ENCODE data around the gene CDKN2B. TPM values are rescaled to one million over a fixed set of nuclear protein-coding genes. Genes with fewer than 3 reads are reported as not detected.

CDKN2B gene
- total and polyA plus RNA-seq, 2 of the 13 experiments (the other 11 are each of a cell fraction or from before 2014, with no cell fraction given): 1.4 to 1.5 TPM

DNA sequence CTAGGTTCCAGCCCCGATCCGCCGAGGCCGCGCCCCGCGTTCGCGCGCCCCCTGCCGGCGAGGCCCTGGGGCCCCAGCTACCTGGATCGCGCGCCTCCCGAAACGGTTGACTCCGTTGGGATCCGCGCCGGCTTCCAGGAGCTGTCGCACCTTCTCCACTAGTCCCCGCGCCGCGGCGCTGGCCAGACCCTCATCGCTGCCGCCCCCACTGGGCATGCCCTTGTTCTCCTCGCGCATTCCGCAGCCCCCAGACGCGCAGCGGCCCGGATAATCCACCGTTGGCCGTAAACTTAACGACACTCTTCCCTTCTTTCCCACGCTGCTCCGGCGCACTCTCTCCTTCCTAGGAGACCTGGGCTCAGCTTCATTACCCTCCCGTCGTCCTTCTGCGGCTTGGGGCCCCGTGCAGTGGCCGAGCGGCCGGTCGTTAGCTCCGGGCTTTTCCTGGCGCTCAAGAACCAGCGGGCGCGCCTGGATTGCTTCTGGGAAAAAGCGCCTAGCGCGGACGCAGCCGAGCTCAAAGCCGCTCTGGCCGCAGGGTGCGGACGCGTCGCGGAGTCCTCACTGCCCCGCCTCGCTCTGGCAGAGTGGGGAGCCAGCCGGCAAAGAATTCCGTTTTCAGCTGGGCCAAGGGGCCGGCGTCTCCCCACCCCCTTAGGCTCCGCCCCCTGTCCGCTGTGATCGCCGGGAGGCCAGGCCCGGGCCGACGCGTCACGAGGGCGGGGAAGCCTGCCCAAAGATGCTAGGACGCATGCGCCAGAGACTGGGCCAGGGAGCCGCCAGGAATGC is at the start of gene CDKN2B (continued):
- TF ChIP-seq ZBTB7A (CRISPR knock-in tag; IDR thresholded peaks at IDR 0.05) (no peak), ZBTB42 (CRISPR knock-in tag; IDR thresholded peaks at IDR 0.05) (no peak), ZNF430 (CRISPR knock-in tag; IDR thresholded peaks at IDR 0.05) (peak; percentile 61; the same call in 1 of the 2 replicates), ATF1 (CRISPR knock-in tag; IDR thresholded peaks at IDR 0.05) (no peak), CBX5 (CRISPR knock-in tag; IDR thresholded peaks at IDR 0.05; ENCODE audit: borderline replicate concordance) (no peak; the same call in 1 of the 2 replicates), YEATS4 (CRISPR knock-in tag; IDR thresholded peaks at IDR 0.05; ENCODE audit: borderline replicate concordance) (peak; percentile 79), ZC3H13 (CRISPR knock-in tag; IDR thresholded peaks at IDR 0.05) (no peak), ZNF124 (CRISPR knock-in tag; IDR thresholded peaks at IDR 0.05) (0 out of 2 replicates have a peak, but pooled peaks have one; percentile 40), YY1 (IDR thresholded peaks at IDR 0.05; ENCODE audit: insufficient read depth, insufficient replicate concordance, low read depth, low read length) (peak; percentile 57), RXRA (CRISPR knock-in tag; IDR thresholded peaks at IDR 0.05) (peak; percentile 35; the same call in 1 of the 2 replicates), SMARCE1 (IDR thresholded peaks at IDR 0.05; ENCODE audit: borderline replicate concordance) (no peak), ZNF703 (CRISPR knock-in tag; IDR thresholded peaks at IDR 0.05; ENCODE audit: borderline replicate concordance) (no peak), ZNF713 (CRISPR knock-in tag; IDR thresholded peaks at IDR 0.05) (no peak), SP140L (CRISPR knock-in tag; IDR thresholded peaks at IDR 0.05; ENCODE audit: borderline replicate concordance) (no peak), MED1 (CRISPR knock-in tag; IDR thresholded peaks at IDR 0.05) (peak; percentile 21; the same call in 1 of the 2 replicates), KDM2A (CRISPR knock-in tag; IDR thresholded peaks at IDR 0.05; ENCODE audit: borderline replicate concordance, low read depth) (peak; percentile 92)
- TF ChIP-seq, protein P1, sequence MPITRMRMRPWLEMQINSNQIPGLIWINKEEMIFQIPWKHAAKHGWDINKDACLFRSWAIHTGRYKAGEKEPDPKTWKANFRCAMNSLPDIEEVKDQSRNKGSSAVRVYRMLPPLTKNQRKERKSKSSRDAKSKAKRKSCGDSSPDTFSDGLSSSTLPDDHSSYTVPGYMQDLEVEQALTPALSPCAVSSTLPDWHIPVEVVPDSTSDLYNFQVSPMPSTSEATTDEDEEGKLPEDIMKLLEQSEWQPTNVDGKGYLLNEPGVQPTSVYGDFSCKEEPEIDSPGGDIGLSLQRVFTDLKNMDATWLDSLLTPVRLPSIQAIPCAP (CRISPR knock-in tag; IDR thresholded peaks at IDR 0.05; ENCODE audit: low read depth): no peak
- TF ChIP-seq, protein P2, sequence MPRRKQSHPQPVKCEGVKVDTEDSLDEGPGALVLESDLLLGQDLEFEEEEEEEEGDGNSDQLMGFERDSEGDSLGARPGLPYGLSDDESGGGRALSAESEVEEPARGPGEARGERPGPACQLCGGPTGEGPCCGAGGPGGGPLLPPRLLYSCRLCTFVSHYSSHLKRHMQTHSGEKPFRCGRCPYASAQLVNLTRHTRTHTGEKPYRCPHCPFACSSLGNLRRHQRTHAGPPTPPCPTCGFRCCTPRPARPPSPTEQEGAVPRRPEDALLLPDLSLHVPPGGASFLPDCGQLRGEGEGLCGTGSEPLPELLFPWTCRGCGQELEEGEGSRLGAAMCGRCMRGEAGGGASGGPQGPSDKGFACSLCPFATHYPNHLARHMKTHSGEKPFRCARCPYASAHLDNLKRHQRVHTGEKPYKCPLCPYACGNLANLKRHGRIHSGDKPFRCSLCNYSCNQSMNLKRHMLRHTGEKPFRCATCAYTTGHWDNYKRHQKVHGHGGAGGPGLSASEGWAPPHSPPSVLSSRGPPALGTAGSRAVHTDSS (CRISPR knock-in tag; conservative IDR thresholded peaks at IDR 0.05): no peak
- TF ChIP-seq, protein P3, sequence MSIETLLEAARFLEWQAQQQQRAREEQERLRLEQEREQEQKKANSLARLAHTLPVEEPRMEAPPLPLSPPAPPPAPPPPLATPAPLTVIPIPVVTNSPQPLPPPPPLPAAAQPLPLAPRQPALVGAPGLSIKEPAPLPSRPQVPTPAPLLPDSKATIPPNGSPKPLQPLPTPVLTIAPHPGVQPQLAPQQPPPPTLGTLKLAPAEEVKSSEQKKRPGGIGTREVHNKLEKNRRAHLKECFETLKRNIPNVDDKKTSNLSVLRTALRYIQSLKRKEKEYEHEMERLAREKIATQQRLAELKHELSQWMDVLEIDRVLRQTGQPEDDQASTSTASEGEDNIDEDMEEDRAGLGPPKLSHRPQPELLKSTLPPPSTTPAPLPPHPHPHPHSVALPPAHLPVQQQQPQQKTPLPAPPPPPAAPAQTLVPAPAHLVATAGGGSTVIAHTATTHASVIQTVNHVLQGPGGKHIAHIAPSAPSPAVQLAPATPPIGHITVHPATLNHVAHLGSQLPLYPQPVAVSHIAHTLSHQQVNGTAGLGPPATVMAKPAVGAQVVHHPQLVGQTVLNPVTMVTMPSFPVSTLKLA (IDR thresholded peaks at IDR 0.05): no peak
- TF ChIP-seq, protein P4, sequence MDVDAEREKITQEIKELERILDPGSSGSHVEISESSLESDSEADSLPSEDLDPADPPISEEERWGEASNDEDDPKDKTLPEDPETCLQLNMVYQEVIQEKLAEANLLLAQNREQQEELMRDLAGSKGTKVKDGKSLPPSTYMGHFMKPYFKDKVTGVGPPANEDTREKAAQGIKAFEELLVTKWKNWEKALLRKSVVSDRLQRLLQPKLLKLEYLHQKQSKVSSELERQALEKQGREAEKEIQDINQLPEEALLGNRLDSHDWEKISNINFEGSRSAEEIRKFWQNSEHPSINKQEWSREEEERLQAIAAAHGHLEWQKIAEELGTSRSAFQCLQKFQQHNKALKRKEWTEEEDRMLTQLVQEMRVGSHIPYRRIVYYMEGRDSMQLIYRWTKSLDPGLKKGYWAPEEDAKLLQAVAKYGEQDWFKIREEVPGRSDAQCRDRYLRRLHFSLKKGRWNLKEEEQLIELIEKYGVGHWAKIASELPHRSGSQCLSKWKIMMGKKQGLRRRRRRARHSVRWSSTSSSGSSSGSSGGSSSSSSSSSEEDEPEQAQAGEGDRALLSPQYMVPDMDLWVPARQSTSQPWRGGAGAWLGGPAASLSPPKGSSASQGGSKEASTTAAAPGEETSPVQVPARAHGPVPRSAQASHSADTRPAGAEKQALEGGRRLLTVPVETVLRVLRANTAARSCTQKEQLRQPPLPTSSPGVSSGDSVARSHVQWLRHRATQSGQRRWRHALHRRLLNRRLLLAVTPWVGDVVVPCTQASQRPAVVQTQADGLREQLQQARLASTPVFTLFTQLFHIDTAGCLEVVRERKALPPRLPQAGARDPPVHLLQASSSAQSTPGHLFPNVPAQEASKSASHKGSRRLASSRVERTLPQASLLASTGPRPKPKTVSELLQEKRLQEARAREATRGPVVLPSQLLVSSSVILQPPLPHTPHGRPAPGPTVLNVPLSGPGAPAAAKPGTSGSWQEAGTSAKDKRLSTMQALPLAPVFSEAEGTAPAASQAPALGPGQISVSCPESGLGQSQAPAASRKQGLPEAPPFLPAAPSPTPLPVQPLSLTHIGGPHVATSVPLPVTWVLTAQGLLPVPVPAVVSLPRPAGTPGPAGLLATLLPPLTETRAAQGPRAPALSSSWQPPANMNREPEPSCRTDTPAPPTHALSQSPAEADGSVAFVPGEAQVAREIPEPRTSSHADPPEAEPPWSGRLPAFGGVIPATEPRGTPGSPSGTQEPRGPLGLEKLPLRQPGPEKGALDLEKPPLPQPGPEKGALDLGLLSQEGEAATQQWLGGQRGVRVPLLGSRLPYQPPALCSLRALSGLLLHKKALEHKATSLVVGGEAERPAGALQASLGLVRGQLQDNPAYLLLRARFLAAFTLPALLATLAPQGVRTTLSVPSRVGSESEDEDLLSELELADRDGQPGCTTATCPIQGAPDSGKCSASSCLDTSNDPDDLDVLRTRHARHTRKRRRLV (CRISPR knock-in tag; IDR thresholded peaks at IDR 0.05): no peak
